HCT116 (cell line): ENCODE results near the gene NFIX. TPM values are rescaled to one million over a fixed set of nuclear protein-coding genes. Genes with fewer than 3 reads are reported as not detected.

Source experiments
- ATAC-seq: fragments of 200-7000 bp; cut with Tn5 transposase; 2 replicates; pipeline ENCODE4 v1.9.1; 2020; ENCODE audit warnings: mild to moderate bottlenecking, moderate library complexity
- BruUV-seq: library from RNA; stranded (reverse); fragments of 400-500 nt; replicated peaks from 2 replicates; lab custom pipeline; 2021; lab: Mats Ljungman, UMichigan
- CTCF ChIA-PET: fragments of 300-600 bp; sonication (Branson Sonifier 250); formaldehyde crosslinking; loops from one replicate; lab custom pipeline; 2021; ENCODE audit warnings: antibody characterized with exemption; lab: Charles Lee
- POLR2A ChIA-PET: fragments of 300-600, 350-600 bp; sonication (Branson Sonifier 250); formaldehyde crosslinking; loops from one replicate; lab custom pipeline; 2021; ENCODE audit warnings: antibody characterized with exemption; lab: Charles Lee
- RAD21 ChIA-PET, 2 experiments: fragments of 300-600 bp; sonication (Branson Sonifier 250); formaldehyde crosslinking; loops; one replicate each; lab custom pipeline; 2023; ENCODE audit warnings: low total read pairs in 2 of 2; ENCODE audit not compliant: uncharacterized antibody in 2 of 2, unreplicated experiment in 2 of 2, low non-redundant PET in 1 of 2; lab: Charles Lee
- DNase-seq: peaks from one replicate; pipeline ENCODE4 v3.0.0-alpha.2; 2010; ENCODE audit warnings: low read depth, low spot score
- H2AFZ ChIP-seq: fragments of 200-600 bp; shearing (Covaris generic), sonication (generic); 2 replicates; pipeline ENCODE4 v1.6.1; 2017; ENCODE audit warnings: low read depth, mixed run types, mixed read lengths, antibody characterized with exemption, low read length; ENCODE audit not compliant: poor library complexity, severe bottlenecking
- H3K27ac ChIP-seq: 2 replicates; pipeline ENCODE4 v1.5.1; 2012; ENCODE audit warnings: low read depth, low read length
- H3K27me3 ChIP-seq: fragments of 200-600 bp; sonication (generic); 2 replicates; pipeline ENCODE4 v1.6.1; 2016; ENCODE audit warnings: mixed run types, low read length, mixed read lengths; ENCODE audit not compliant: insufficient read depth
- H3K36me3 ChIP-seq, 2 experiments: fragments of 200-500 bp in 1 of 2; fragments of 200-600 bp in 1 of 2; sonication (Bioruptor generic) in 1 of 2; sonication (generic) in 1 of 2; 2 replicates each; pipeline versions ENCODE4 v1.5.1 to v1.6.1; 2014 to 2016; ENCODE audit warnings: low read length in 2 of 2, inconsistent platforms in 1 of 2, mixed read lengths in 1 of 2, mixed run types in 1 of 2; ENCODE audit not compliant: insufficient read depth in 2 of 2, control insufficient read depth in 1 of 2
- H3K4me1 ChIP-seq, 2 experiments: fragments of 200-600 bp in 1 of 2; sonication (generic) in 1 of 2; 2 replicates each; pipeline versions ENCODE4 v1.5.1 to v1.6.1; 2012 to 2017; ENCODE audit warnings: low read length in 2 of 2, inconsistent platforms in 1 of 2, mild to moderate bottlenecking in 1 of 2, mixed read lengths in 1 of 2, mixed run types in 1 of 2, moderate library complexity in 1 of 2; ENCODE audit not compliant: insufficient read depth in 2 of 2, control insufficient read depth in 1 of 2
- H3K4me2 ChIP-seq: fragments of 200-600 bp; sonication (generic); 2 replicates; pipeline ENCODE4 v1.6.1; 2017; ENCODE audit warnings: mixed run types, low read length, mixed read lengths
- H3K4me3 ChIP-seq, 2 experiments: fragments of 200-600 bp in 1 of 2; sonication (generic) in 1 of 2; replicated peaks in 1 of 2; 2 replicates each; pipeline ENCODE4 v1.5.1; 2011 to 2016; ENCODE audit warnings: low read length in 2 of 2, control low read depth in 1 of 2, low read depth in 1 of 2, mild to moderate bottlenecking in 1 of 2, mixed read lengths in 1 of 2, mixed run types in 1 of 2
- H3K79me2 ChIP-seq: fragments of 200-600 bp; sonication (generic); 2 replicates; pipeline ENCODE4 v1.6.1; 2017; ENCODE audit warnings: mild to moderate bottlenecking, mixed run types, low read length, moderate library complexity, mixed read lengths; ENCODE audit not compliant: insufficient read depth
- H3K9ac ChIP-seq: fragments of 200-600 bp; sonication (generic); 2 replicates; pipeline ENCODE4 v1.6.1; 2016; ENCODE audit warnings: low read length, mixed read lengths
- H3K9me2 ChIP-seq: fragments of 200-600 bp; sonication (generic), shearing (Covaris generic); 2 replicates; pipeline ENCODE4 v1.6.1; 2017; ENCODE audit warnings: mixed run types, mild to moderate bottlenecking, moderate library complexity; ENCODE audit not compliant: insufficient read depth
- H3K9me3 ChIP-seq, 2 experiments: fragments of 200-500 bp in 1 of 2; fragments of 200-600 bp in 1 of 2; sonication (Bioruptor generic) in 1 of 2; sonication (generic) in 1 of 2; 2 replicates each; pipeline ENCODE4 v1.6.1; 2014 to 2017; ENCODE audit warnings: low read length in 2 of 2, mixed read lengths in 2 of 2, inconsistent platforms in 1 of 2, low read depth in 1 of 2, mild to moderate bottlenecking in 1 of 2, mixed run types in 1 of 2, moderate library complexity in 1 of 2; ENCODE audit not compliant: control insufficient read depth in 1 of 2, insufficient read depth in 1 of 2
- H4K20me1 ChIP-seq: fragments of 200-600 bp; sonication (generic), shearing (Covaris generic); 2 replicates; pipeline ENCODE4 v1.6.1; 2017; ENCODE audit warnings: mixed run types, mild to moderate bottlenecking, moderate library complexity; ENCODE audit not compliant: insufficient read depth
- CBX3 ChIP-seq: IDR thresholded peaks from 2 replicates; pipeline ENCODE4 v1.6.1; 2012; ENCODE audit warnings: low read depth
- CEBPB ChIP-seq: IDR thresholded peaks from 2 replicates; pipeline ENCODE4 v1.6.1; 2012; ENCODE audit warnings: low read depth
- CTCF ChIP-seq, 3 experiments: fragments of 200-600 bp in 1 of 3; sonication (generic) in 1 of 3; IDR thresholded peaks in 2 of 3; conservative IDR thresholded peaks in 1 of 3; 2 replicates each; pipeline ENCODE4 v1.5.1; 2012 to 2017; ENCODE audit warnings: low read depth in 2 of 3, low read length in 2 of 3, antibody characterized with exemption in 1 of 3, borderline replicate concordance in 1 of 3, control low read depth in 1 of 3, mild to moderate bottlenecking in 1 of 3, mixed read lengths in 1 of 3, mixed run types in 1 of 3, moderate library complexity in 1 of 3; ENCODE audit not compliant: insufficient read depth in 1 of 3
- EGR1 ChIP-seq: IDR thresholded peaks from 2 replicates; pipeline ENCODE4 v1.6.1; 2012; ENCODE audit warnings: low read depth
- ELF1 ChIP-seq: IDR thresholded peaks from 2 replicates; pipeline ENCODE4 v1.6.1; 2012; ENCODE audit warnings: low read depth, borderline replicate concordance
- EZH2 ChIP-seq: fragments of 200-600 bp; sonication (generic); IDR thresholded peaks from 2 replicates; pipeline ENCODE4 v1.6.1; 2017; ENCODE audit warnings: antibody characterized with exemption, mixed run types
- EZH2phosphoT487 ChIP-seq: fragments of 200-600 bp; IDR thresholded peaks from 2 replicates; pipeline ENCODE4 v1.6.1; 2018; ENCODE audit warnings: antibody characterized with exemption, borderline replicate concordance
- FOSL1 ChIP-seq: IDR thresholded peaks from 2 replicates; pipeline ENCODE4 v1.6.1; 2012; ENCODE audit warnings: low read depth
- JUND ChIP-seq: IDR thresholded peaks from 2 replicates; pipeline ENCODE4 v1.6.1; 2012
- POLR2AphosphoS5 ChIP-seq: IDR thresholded peaks from 2 replicates; pipeline ENCODE4 v1.6.1; 2011; ENCODE audit warnings: mild to moderate bottlenecking, low read depth, low read length, moderate library complexity
- SIN3A ChIP-seq: IDR thresholded peaks from 2 replicates; pipeline ENCODE4 v1.6.1; 2012; ENCODE audit warnings: low read depth
- SP1 ChIP-seq: IDR thresholded peaks from 2 replicates; pipeline ENCODE4 v1.6.1; 2012; ENCODE audit warnings: low read depth
- SRF ChIP-seq: IDR thresholded peaks from 2 replicates; pipeline ENCODE4 v1.6.1; 2012; ENCODE audit warnings: low read depth
- TCF7L2 ChIP-seq: IDR thresholded peaks from 2 replicates; pipeline ENCODE4 v1.7.0; 2011; ENCODE audit warnings: borderline replicate concordance, inconsistent platforms; ENCODE audit not compliant: insufficient read depth, insufficient read length; ENCODE audit errors: extremely low read depth
- YY1 ChIP-seq: IDR thresholded peaks from 2 replicates; pipeline ENCODE4 v1.6.1; 2011; ENCODE audit warnings: low read length, low read depth, moderate library complexity, mild to moderate bottlenecking; ENCODE audit not compliant: insufficient replicate concordance; ENCODE audit errors: extremely low read depth
- ZNF274 ChIP-seq: fragments of 200-500 bp; sonication (Bioruptor generic); IDR thresholded peaks from 2 replicates; pipeline ENCODE4 v1.6.1; 2014; ENCODE audit warnings: mild to moderate bottlenecking, low read depth, low read length, inconsistent platforms
- intact Hi-C: fragments of 100-400 bp; cut with micrococcal nuclease; formaldehyde crosslinking; loops from 2 replicates; pipeline ENCODE4 v1.10.0; 2022
- total RNA-seq: library from RNA; stranded (reverse); gene quantifications from one replicate; pipeline ENCODE4 v1.2.1, GENCODE V29; 2021; ENCODE audit not compliant: unreplicated experiment
- TF ChIP-seq, protein P1 (sequence below): IDR thresholded peaks from 2 replicates; pipeline ENCODE4 v1.6.1; 2011; ENCODE audit warnings: mild to moderate bottlenecking, low read length, moderate library complexity; ENCODE audit not compliant: insufficient replicate concordance; ENCODE audit errors: extremely low read depth
- TF ChIP-seq, protein P2 (sequence below): IDR thresholded peaks from 2 replicates; pipeline ENCODE4 v1.6.1; 2012
- TF ChIP-seq, protein P3 (sequence below): IDR thresholded peaks from 2 replicates; pipeline ENCODE4 v1.6.1; 2012; ENCODE audit warnings: low read depth

The NFIX gene
- total RNA-seq, 1 experiment from 2014 or later: 34.8 TPM

DNA sequence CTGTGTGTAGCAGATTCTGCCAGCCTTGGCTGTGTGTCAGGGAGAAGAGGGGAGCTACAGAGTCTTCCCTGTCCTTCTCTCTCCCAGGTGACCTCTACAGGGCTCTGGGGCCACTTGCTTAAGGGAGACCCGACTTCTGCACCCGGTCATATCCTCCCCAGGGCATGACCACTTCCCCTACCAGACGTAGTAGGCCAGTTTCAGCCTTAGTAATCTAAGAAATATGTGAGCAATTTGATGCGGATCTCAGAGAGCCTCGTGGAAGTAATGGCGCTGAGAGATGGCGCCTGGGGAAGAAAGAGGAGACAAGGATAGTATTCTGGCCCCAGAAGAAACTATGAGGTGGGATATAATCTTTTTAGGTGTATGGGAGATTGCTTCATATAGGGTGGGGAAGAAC, 41.9 kb downstream of the NFIX start (continued):
- TF ChIP-seq EZH2 (no peak), CEBPB (no peak), FOSL1 (peak; percentile 30; the same call in 1 of the 2 replicates), TCF7L2 (no peak), POLR2AphosphoS5 (no peak), SRF (no peak), CBX3 (no peak), SP1 (no peak)
- TF ChIP-seq, protein P1, sequence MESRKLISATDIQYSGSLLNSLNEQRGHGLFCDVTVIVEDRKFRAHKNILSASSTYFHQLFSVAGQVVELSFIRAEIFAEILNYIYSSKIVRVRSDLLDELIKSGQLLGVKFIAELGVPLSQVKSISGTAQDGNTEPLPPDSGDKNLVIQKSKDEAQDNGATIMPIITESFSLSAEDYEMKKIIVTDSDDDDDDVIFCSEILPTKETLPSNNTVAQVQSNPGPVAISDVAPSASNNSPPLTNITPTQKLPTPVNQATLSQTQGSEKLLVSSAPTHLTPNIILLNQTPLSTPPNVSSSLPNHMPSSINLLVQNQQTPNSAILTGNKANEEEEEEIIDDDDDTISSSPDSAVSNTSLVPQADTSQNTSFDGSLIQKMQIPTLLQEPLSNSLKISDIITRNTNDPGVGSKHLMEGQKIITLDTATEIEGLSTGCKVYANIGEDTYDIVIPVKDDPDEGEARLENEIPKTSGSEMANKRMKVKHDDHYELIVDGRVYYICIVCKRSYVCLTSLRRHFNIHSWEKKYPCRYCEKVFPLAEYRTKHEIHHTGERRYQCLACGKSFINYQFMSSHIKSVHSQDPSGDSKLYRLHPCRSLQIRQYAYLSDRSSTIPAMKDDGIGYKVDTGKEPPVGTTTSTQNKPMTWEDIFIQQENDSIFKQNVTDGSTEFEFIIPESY: no peak
- TF ChIP-seq, protein P2, sequence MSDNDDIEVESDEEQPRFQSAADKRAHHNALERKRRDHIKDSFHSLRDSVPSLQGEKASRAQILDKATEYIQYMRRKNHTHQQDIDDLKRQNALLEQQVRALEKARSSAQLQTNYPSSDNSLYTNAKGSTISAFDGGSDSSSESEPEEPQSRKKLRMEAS: peak; percentile 63; the same call in 1 of the 2 replicates
- TF ChIP-seq, all 23 proteins: peak for 4

GRCh38 chr19:13037731-13038130, 42.5 kb downstream of the NFIX start:
- intact Hi-C loops: no loop called here
- POLR2A ChIA-PET: no interaction called here
- no peak overlapping the region for H3K27ac ChIP-seq
- no peak overlapping the region for H2AFZ ChIP-seq
- H3K9me3 ChIP-seq: no peaks in the 10 kb centered on the region
- H3K9ac ChIP-seq: no peak overlapping the region
- H4K20me1 ChIP-seq: no peaks in the 10 kb centered on the region
- H3K9me2 ChIP-seq: no peaks in the 10 kb centered on the region
- BruUV-seq: no TSS peak
- H3K4me1 ChIP-seq: peaks cover 40 to 57% of the 10 kb centered on the region in 2 experiments
- no peaks in the 10 kb centered on the region; the same call in 1 of the 2 replicates for H3K79me2 ChIP-seq
- ATAC-seq (no peak), DNase-seq (no peak)
- no peak overlapping the region for H3K4me3 ChIP-seq
- peak overlapping the region; percentile 72 for H3K4me2 ChIP-seq
- H3K36me3 ChIP-seq: no peaks in the 10 kb centered on the region
- RAD21 ChIA-PET: no interaction called here
- no peaks in the 10 kb centered on the region for H3K27me3 ChIP-seq
- CTCF ChIA-PET: interaction anchor here (1.4 kb wide), 1 partner anchor 24 kb away, joined by 5 read pairs; no protein-coding TSS in a partner anchor
- TF ChIP-seq YY1: no peak
- no peak for TF ChIP-seq EGR1
- TF ChIP-seq EZH2phosphoT487: no peak
- TF ChIP-seq ELF1: no peak
- no peak for TF ChIP-seq CBX3
- no peak for TF ChIP-seq SIN3A
- TF ChIP-seq, protein P3, sequence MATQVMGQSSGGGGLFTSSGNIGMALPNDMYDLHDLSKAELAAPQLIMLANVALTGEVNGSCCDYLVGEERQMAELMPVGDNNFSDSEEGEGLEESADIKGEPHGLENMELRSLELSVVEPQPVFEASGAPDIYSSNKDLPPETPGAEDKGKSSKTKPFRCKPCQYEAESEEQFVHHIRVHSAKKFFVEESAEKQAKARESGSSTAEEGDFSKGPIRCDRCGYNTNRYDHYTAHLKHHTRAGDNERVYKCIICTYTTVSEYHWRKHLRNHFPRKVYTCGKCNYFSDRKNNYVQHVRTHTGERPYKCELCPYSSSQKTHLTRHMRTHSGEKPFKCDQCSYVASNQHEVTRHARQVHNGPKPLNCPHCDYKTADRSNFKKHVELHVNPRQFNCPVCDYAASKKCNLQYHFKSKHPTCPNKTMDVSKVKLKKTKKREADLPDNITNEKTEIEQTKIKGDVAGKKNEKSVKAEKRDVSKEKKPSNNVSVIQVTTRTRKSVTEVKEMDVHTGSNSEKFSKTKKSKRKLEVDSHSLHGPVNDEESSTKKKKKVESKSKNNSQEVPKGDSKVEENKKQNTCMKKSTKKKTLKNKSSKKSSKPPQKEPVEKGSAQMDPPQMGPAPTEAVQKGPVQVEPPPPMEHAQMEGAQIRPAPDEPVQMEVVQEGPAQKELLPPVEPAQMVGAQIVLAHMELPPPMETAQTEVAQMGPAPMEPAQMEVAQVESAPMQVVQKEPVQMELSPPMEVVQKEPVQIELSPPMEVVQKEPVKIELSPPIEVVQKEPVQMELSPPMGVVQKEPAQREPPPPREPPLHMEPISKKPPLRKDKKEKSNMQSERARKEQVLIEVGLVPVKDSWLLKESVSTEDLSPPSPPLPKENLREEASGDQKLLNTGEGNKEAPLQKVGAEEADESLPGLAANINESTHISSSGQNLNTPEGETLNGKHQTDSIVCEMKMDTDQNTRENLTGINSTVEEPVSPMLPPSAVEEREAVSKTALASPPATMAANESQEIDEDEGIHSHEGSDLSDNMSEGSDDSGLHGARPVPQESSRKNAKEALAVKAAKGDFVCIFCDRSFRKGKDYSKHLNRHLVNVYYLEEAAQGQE: no peak
- TF ChIP-seq CTCF (IDR thresholded peaks at IDR 0.05 in 2 of 3, conservative IDR thresholded peaks at IDR 0.05 in 1 of 3; ENCODE audit: borderline replicate concordance in 1 of 3, insufficient read depth in 1 of 3, low read depth in 2 of 3, low read length in 2 of 3): no peak
- TF ChIP-seq CEBPB: no peak
- TF ChIP-seq ZNF274: no peak
- no peak for TF ChIP-seq JUND
- TF ChIP-seq SRF: no peak
- TF ChIP-seq TCF7L2: no peak
